Panc1 (cell line): ENCODE measurements around the gene CD55. TPM values are rescaled to one million over a fixed set of nuclear protein-coding genes. Genes with fewer than 3 reads are reported as not detected.

Source experiments
- ATAC-seq: fragments of 200-7000 bp; cut with Tn5 transposase; 2 replicates; pipeline ENCODE4 v1.9.1; 2020; ENCODE audit warnings: mild to moderate bottlenecking, moderate library complexity
- BruUV-seq: library from RNA; stranded (reverse); fragments of 400-500 nt; replicated peaks from 2 replicates; lab custom pipeline; 2021; lab: Mats Ljungman, UMichigan
- CTCF ChIA-PET: fragments of 300-600 bp; sonication (Branson Sonifier 250); formaldehyde crosslinking; loops from one replicate; lab custom pipeline; 2022; ENCODE audit warnings: antibody characterized with exemption; lab: Charles Lee
- POLR2A ChIA-PET: fragments of 300-600 bp; sonication (Branson Sonifier 250); formaldehyde crosslinking; loops from one replicate; lab custom pipeline; 2022; ENCODE audit warnings: antibody characterized with exemption; lab: Charles Lee
- DNase-seq: peaks from one replicate; pipeline ENCODE4 v3.0.0-alpha.2; 2010; ENCODE audit warnings: low read depth, low spot score
- H3K27ac ChIP-seq: 2 replicates; pipeline ENCODE4 v1.5.1; 2011; ENCODE audit warnings: mild to moderate bottlenecking, low read length, inconsistent platforms
- H3K27me3 ChIP-seq: fragments of 200-500 bp; sonication (Bioruptor generic); 2 replicates; pipeline ENCODE4 v1.6.0; 2014; ENCODE audit warnings: low read length, inconsistent platforms; ENCODE audit not compliant: control insufficient read depth, insufficient read depth
- H3K36me3 ChIP-seq: fragments of 200-500 bp; sonication (Bioruptor generic); 2 replicates; pipeline ENCODE4 v1.5.1; 2014; ENCODE audit warnings: inconsistent platforms, mild to moderate bottlenecking, low read length, moderate library complexity; ENCODE audit not compliant: control insufficient read depth, insufficient read depth
- H3K4me1 ChIP-seq: 2 replicates; pipeline ENCODE4 v1.5.1; 2011; ENCODE audit warnings: inconsistent platforms, mild to moderate bottlenecking, low read length, moderate library complexity; ENCODE audit not compliant: control insufficient read depth, insufficient read depth
- H3K4me3 ChIP-seq, 2 experiments: 2 replicates each; pipeline ENCODE4 v1.5.1; 2011 to 2012; ENCODE audit warnings: low read depth in 2 of 2, low read length in 2 of 2, mild to moderate bottlenecking in 2 of 2, inconsistent platforms in 1 of 2, moderate library complexity in 1 of 2
- H3K9me3 ChIP-seq: fragments of 200-500 bp; sonication (Bioruptor generic); 2 replicates; pipeline ENCODE4 v1.5.1; 2014; ENCODE audit warnings: low read depth, mild to moderate bottlenecking, inconsistent platforms, low read length, moderate library complexity; ENCODE audit not compliant: control insufficient read depth, insufficient read depth
- POLR2AphosphoS5 ChIP-seq: IDR thresholded peaks from 2 replicates; pipeline ENCODE4 v1.6.1; 2012; ENCODE audit warnings: mild to moderate bottlenecking, low read depth, low read length, moderate library complexity
- SIN3A ChIP-seq: IDR thresholded peaks from 2 replicates; pipeline ENCODE4 v1.6.1; 2012; ENCODE audit warnings: low read depth, mild to moderate bottlenecking, low read length, moderate library complexity, borderline replicate concordance; ENCODE audit not compliant: insufficient read depth
- TCF7L2 ChIP-seq: IDR thresholded peaks from 2 replicates; pipeline ENCODE4 v1.6.1; 2011; ENCODE audit warnings: mild to moderate bottlenecking, low read depth, low read length, inconsistent platforms
- in situ Hi-C: cut with HindIII; loops from 2 replicates; pipeline ENCODE4 v1.10.0; 2016; ENCODE audit warnings: low sequenced_read_pairs, low pct_unique_long_range_greater_than_20kb
- intact Hi-C: fragments of 100-400 bp; cut with micrococcal nuclease; formaldehyde crosslinking; loops from one replicate; pipeline ENCODE4 v1.10.0; 2022; ENCODE audit not compliant: unreplicated experiment
- total RNA-seq: library from RNA; stranded (reverse); gene quantifications from one replicate; pipeline ENCODE4 v1.2.1, GENCODE V29; 2021; ENCODE audit not compliant: unreplicated experiment
- TF ChIP-seq, protein P1 (sequence below), 2 experiments: IDR thresholded peaks; 2 replicates each; pipeline ENCODE4 v1.6.1; 2011 to 2012; ENCODE audit warnings: low read depth in 2 of 2, control low read depth in 1 of 2, low read length in 1 of 2, mild to moderate bottlenecking in 1 of 2, moderate library complexity in 1 of 2; ENCODE audit not compliant: insufficient read depth in 1 of 2
- TF ChIP-seq, protein P2 (sequence below): fragments of 450-650 bp; IDR thresholded peaks from 2 replicates; pipeline ENCODE4 v1.5.1; 2017; ENCODE audit warnings: mild to moderate bottlenecking

The CD55 gene
- total RNA-seq, 1 experiment from 2014 or later = 12.1 TPM

DNA sequence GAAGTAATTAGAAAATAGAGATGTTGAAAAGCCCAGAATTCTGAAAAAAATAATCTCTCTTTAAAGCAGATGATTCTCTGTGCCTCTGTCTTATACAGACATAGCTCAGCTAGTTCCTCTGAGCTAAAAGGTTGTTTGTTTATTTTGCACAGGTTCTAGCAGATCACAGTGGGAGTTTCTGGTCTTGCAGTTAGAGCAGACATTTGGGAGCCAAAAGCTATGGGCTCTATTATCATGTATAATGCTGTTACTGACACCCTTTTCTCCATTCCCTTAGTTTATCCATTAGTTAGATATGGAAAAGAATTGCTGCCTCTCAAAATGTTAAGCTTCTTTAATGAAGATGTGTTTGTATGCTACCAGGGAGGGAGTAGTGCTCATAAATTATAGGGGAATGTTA lies 20.5 kb upstream of the CD55 start:
- ATAC-seq (no peak), DNase-seq (no peak)
- Histone ChIP-seq H3K4me3 (no peak overlapping the region), H3K27ac (no peak overlapping the region), H3K9me3 (peaks cover 5% of the 10 kb centered on the region; the same call in 1 of the 2 replicates), H3K27me3 (no peaks in the 10 kb centered on the region), H3K4me1 (no peaks in the 10 kb centered on the region), H3K36me3 (no peaks in the 10 kb centered on the region; the same call in 1 of the 2 replicates)
- no TSS peak for BruUV-seq
- CTCF ChIA-PET = no interaction called here
- in situ Hi-C loops (no loop called here), intact Hi-C loops (no loop called here)
- no peak for TF ChIP-seq POLR2AphosphoS5
- TF ChIP-seq, protein P1, sequence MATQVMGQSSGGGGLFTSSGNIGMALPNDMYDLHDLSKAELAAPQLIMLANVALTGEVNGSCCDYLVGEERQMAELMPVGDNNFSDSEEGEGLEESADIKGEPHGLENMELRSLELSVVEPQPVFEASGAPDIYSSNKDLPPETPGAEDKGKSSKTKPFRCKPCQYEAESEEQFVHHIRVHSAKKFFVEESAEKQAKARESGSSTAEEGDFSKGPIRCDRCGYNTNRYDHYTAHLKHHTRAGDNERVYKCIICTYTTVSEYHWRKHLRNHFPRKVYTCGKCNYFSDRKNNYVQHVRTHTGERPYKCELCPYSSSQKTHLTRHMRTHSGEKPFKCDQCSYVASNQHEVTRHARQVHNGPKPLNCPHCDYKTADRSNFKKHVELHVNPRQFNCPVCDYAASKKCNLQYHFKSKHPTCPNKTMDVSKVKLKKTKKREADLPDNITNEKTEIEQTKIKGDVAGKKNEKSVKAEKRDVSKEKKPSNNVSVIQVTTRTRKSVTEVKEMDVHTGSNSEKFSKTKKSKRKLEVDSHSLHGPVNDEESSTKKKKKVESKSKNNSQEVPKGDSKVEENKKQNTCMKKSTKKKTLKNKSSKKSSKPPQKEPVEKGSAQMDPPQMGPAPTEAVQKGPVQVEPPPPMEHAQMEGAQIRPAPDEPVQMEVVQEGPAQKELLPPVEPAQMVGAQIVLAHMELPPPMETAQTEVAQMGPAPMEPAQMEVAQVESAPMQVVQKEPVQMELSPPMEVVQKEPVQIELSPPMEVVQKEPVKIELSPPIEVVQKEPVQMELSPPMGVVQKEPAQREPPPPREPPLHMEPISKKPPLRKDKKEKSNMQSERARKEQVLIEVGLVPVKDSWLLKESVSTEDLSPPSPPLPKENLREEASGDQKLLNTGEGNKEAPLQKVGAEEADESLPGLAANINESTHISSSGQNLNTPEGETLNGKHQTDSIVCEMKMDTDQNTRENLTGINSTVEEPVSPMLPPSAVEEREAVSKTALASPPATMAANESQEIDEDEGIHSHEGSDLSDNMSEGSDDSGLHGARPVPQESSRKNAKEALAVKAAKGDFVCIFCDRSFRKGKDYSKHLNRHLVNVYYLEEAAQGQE (IDR thresholded peaks at IDR 0.05; ENCODE audit: insufficient read depth in 1 of 2, low read depth in 2 of 2, low read length in 1 of 2) = no peak
- TF ChIP-seq, protein P2, sequence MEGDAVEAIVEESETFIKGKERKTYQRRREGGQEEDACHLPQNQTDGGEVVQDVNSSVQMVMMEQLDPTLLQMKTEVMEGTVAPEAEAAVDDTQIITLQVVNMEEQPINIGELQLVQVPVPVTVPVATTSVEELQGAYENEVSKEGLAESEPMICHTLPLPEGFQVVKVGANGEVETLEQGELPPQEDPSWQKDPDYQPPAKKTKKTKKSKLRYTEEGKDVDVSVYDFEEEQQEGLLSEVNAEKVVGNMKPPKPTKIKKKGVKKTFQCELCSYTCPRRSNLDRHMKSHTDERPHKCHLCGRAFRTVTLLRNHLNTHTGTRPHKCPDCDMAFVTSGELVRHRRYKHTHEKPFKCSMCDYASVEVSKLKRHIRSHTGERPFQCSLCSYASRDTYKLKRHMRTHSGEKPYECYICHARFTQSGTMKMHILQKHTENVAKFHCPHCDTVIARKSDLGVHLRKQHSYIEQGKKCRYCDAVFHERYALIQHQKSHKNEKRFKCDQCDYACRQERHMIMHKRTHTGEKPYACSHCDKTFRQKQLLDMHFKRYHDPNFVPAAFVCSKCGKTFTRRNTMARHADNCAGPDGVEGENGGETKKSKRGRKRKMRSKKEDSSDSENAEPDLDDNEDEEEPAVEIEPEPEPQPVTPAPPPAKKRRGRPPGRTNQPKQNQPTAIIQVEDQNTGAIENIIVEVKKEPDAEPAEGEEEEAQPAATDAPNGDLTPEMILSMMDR = no peak
- no peak for TF ChIP-seq TCF7L2
- no peak for TF ChIP-seq SIN3A
- POLR2A ChIA-PET = no interaction called here

DNA sequence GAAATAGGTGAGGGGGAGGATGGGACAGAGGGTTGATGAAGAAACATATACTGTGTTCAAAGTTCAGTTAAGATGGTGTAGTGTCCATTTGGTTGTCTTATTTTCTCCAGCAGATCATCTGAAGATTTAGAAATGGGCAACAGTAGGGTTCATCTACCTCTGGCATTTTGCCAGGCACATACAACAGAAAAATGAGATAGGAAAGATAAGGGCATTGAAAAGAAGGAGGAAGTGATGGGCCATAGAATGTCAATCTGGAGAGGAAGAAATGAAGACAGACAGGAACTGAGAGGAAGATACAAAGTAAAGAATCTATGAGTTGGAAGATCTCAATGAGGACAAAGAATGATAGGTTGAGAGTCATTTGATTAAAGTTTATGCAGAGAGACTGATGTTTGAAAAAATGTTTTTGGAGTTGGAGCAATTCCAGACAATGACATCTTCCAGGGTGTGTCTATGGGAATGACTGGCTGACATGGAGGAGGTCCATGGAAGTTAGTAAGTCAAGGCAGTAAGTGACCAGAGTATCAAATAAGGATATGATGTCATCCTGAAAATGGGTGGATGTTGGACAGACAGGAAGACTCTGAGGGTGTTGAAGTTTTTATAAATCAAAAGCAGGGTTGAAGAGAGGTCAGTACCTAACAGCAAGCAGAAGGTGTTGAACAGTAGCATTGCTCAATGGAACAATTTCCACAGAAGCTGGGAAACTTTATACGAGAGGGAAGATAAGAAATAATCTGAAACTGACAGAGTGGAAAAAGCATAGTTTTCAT lies 18.7 kb upstream of the CD55 start:
- in situ Hi-C loops = no loop called here
- Histone ChIP-seq H3K9me3 (peaks cover 5% of the 10 kb centered on the region; the same call in 1 of the 2 replicates), H3K4me1 (no peaks in the 10 kb centered on the region), H3K36me3 (no peaks in the 10 kb centered on the region; the same call in 1 of the 2 replicates), H3K27ac (no peak overlapping the region), H3K27me3 (no peaks in the 10 kb centered on the region), H3K4me3 (no peak overlapping the region)
- ChIA-PET POLR2A (no interaction called here), CTCF (no interaction called here)
- ATAC-seq = no peak
- BruUV-seq = no TSS peak
- TF ChIP-seq, protein P1 (IDR thresholded peaks at IDR 0.05; ENCODE audit: insufficient read depth in 1 of 2, low read depth in 2 of 2, low read length in 1 of 2) = no peak
- no peak for TF ChIP-seq TCF7L2
- TF ChIP-seq, protein P2 = no peak
- TF ChIP-seq POLR2AphosphoS5 = no peak
- no peak for TF ChIP-seq SIN3A
- intact Hi-C loops = no loop called here
- DNase-seq = no peak
